Mammary epithelial cell (primary cell): ENCODE measurements around the gene CDK5RAP3.

Experiments used
- CTCF ChIP-seq, 2 donors: IDR thresholded peaks in 1 of 2; conservative IDR thresholded peaks in 1 of 2; 2 replicates each; pipeline ENCODE4 v1.5.1; 2011 to 2012; ENCODE audit warnings: inconsistent platforms in 2 of 2, low read length in 2 of 2, mild to moderate bottlenecking in 2 of 2, control low read depth in 1 of 2, low read depth in 1 of 2; ENCODE audit not compliant: insufficient read depth in 1 of 2; ENCODE audit errors: extremely low read depth in 1 of 2
- EZH2 ChIP-seq: IDR thresholded peaks from 2 replicates; pipeline ENCODE4 v1.6.1; 2012; ENCODE audit warnings: low read length, inconsistent platforms, borderline replicate concordance

GRCh38 chr17:47964856-47965255, 6.1 kb upstream of the CDK5RAP3 start:
- no peak for TF ChIP-seq CTCF (conservative IDR thresholded peaks at IDR 0.05 in 1 of 2, IDR thresholded peaks at IDR 0.05 in 1 of 2; ENCODE audit: extremely low read depth in 1 of 2, insufficient read depth in 1 of 2, low read depth in 1 of 2, low read length in 2 of 2)
- TF ChIP-seq EZH2 = no peak
